Astrocyte of the hippocampus (primary cell): ENCODE data around the gene WDR81.
"Not testable (repeated sequence)": the region's sequence is repeated elsewhere in the genome, so short reads cannot be mapped to it uniquely, and the experiment has no call there.

Experiments
- DNase-seq: peaks from one replicate; pipeline ENCODE4 v3.0.0; 2011; ENCODE audit warnings: low read depth, low spot score

The WDR81 gene

DNA sequence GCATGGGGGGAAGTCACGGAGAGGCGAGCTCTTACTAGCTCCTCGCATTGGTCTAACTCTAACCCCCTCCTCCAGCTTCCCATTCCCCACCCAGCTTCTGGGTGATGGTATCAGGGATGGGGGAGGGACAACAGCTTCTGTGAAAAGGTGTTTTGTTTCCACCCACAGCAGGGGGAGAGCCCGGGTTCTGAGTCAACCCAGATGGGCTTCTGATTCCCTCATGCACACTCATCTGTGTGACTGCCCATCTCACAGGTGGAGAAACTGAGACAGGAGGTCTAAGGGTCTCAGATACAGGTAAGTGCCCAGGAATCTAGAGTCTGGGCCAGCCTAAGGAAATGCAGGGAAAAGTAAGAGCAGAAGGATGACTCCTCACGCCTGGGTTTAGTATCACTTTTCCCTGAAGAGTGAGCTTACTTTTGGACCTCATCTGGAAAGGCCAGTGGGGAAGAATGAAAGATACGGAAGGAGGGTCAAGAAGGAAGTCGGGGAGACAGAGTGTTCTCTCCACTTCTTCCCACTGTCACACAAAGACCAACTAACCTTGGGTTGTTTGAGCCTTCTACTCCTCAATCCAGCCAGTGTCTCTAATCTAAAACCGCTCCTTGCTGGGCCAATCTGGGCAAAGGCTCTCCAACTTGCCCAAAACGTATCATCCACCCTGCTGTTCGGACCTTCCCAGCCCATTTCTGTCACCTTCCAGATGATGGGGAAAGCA is 11.2 kb upstream of the WDR81 start:
- DNase-seq = no peak

DNA sequence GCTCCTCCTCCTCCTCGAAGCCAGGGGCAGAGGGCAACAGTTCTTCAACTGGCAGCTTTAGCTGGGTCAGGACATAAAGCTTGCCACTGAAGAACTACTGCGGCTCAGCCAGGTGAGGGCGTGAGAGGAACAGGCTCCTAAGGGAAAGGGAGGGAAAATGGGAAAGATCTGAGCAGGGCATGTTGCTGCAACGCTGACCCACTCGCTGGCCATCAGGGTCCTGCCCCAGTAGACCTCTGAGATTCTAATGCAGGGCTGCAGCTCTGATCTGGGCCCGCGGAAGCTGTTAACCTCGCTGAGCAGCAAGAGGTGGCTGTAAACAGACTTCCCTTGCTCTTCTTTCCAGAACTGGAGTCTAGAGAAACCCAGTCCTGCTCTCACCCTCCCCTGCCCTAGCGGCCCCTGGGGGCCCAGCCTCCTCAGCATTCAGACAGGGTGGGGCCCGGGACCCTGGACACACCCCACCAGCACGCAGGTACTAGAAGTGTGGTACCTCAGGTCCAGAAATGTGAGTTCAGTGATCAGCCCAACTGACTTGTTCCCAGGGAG is 10.6 kb upstream of the WDR81 start:
- peak; percentile 66 for DNase-seq

DNA sequence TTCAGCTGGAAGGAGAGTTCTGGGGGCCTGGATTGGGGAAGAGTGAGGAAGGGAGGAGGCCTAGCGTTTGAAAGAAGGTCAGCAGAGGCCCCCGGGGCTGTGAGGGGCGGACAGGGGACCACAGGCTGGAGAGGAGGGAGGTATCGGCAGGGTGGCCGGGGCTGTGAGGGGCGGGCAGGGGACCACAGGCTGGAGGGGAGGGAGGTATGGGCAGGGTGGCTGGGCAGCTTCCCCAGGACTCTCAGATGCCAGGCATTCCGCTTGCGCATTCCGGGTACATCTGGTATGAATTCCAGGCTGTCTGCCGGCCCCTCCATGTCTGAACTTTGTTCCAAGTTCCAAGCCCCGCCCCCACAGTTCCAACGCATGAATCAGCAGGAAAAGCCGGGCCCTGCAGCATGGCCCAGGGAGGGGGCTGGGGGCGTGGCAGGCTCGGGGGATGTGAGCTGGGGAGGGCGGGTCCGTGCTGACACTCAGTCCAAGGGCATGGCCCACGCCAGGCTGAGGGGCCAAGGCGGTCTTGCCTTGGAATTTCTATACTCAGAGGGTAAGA is 10.0 kb upstream of the WDR81 start:
- DNase-seq = peak; percentile 99

DNA sequence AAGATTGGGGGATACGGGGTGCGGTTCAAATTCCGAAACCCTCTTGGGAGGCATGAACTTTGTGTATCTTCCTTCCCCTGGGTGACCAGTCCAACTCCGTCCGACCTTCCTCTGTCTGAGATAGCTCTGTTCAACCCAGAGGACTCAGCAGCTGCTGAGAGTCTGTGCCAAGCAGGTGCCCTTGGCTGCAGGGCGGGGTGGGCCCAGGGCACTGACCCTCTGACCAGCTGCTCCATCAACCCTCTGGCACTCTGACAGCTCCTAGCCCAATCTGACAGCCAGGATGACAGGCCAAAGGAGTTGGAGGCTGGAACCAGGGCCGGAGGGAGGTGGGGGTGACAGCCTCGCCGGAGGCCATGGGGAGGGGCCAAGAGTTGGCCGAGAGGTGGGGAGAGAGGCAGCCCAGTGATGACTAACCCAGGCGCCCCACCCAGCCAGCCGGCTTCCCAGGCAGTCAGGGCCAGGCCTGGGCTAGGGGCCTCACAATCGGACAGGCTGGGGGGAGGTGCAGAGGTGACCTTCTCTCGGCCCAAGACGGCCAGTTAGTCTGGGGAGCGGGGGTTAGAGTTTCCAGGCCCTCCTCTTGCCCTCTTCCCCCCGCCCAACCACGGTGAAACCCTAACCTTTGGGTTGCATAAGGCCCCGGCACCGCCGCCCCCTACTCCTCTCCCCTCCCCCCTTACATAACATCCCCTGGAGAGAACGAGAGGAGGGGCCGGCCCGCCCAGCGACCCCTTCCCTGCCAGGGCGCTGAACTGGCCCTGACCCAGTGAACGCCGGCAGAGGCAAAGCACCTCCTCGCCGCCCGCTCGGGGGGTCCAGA is 9.3 kb upstream of the WDR81 start:
- DNase-seq = peak; percentile 94

DNA sequence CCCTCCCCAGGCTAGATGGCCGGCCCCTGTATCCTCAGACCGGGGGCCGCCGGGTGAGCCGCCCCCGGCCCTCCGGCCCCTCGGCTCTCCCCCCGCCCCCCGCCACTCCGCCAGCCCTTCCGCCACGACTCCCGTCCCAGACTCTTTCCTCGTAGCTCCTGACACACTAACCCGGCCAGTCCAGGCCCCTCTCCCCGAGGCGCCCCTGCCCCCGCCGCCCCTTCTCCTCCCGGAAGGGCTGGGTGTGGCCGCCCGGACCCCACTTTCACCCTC is 8.8 kb upstream of the WDR81 start:
- DNase-seq = no peak

DNA sequence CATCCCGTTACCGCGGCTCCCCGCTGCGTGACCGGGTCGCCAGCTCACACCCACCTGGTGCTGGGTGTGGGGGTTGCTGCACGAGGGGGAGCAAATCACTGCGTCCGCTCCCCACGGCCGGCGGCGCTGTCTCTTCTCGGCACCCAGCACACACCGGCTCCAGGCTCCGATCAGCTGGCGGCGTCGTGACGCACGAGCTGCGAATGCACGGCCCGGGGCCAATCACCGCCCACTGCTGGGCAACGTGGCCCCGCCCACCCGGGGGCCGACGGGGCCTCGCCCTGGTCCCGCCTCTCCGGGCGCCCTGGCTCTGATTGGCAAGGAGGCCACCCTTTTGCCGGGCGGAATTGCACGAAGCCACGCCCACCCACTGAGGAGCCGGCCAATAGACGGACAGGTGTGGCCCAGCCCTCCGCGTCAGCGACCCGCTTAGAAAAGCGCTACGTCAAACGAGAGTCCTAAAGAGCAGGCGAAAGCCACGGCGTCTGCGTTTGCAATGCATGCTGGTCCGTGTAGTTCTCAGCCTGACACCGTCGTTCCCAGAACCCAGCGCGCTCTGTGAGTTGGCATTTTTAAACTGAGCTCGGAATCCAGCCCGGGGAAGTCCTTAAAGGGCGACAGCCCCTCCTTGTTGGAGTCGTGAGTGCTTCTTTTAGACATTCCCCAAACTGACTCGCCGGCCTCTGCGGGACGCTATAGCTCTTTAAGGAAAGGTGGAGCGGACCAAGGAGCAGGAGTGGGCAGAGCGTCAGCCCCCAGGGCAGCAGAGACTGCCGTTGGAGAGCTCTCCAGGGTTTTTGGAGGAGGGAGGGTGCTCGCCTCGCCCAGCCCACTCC is 8.2 kb upstream of the WDR81 start:
- peak; percentile 100 for DNase-seq

DNA sequence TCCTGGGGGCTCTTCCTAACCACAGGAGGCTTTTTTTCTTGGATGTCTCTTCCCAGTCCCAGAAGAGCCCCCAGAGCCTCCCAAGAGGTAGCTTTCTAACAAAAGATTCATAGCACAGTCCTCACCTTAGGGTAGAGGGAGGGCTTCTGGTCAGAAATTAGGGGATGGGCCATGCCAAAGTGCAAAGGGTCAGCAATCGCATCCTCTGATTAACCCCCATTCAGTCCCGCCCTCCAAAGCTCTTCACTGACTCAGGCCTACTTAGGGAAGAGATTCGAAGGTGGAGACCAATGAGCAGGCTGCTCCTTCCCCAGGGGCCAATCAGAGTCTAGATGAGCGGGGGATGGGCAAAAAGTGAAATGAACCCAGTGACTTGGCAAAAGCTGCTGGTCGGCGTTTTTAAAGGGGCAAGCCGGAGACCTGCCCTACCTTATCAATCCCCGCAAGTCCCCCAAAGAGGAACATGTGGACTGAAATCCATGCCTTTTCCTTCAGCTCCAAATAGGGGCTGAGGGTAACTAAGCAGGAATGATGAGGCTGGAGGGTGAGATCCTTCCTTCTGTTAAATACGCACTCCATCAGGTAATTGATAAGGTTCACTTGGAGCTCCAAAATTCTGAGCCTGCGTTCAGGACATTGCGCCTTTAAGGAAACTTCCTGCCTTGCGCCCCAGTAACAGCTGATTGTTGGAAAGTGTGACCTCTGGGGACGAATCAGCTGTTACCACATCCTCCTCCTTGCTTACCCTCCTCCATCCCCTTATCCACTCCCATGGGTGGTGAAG is 7.4 kb upstream of the WDR81 start:
- DNase-seq = peak; percentile 98

DNA sequence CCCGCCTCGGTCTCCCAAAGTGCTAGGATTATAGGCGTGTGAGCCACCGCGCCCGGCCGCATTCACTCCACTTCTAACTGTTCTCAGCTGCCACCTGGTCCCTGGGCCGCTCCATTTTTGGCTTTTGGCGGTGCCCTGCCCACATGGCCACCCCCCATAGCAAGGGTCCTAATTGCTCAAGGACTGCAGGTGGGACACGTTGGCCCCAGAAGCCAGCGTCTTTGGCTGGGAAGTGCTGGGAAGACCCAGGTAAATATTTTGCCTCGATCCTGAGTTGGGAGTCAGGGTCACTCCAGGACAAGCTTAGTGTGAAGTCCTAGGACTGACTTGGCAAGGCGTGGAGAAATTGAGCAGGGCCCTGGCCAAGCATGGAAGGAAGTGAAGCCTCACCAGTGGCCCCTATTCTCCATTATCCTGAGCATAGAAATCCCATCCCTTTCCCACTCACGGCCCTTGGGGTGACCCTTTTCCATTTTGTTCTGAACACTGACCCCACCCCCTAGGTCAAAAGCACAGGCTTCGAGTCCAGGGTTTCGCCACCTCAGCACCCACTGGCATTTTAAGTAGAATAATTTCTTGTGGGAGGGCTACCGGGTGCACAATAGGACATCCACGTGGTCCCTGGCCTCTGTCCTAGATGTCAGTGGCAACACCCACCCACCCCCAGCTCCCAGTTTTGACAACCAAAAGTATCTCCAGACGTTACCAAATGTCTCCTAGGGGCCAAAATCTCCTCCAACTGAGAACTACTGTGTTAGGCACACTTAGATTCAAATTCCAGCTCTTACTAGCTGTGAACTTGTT is 5.9 kb upstream of the WDR81 start:
- no peak for DNase-seq

DNA sequence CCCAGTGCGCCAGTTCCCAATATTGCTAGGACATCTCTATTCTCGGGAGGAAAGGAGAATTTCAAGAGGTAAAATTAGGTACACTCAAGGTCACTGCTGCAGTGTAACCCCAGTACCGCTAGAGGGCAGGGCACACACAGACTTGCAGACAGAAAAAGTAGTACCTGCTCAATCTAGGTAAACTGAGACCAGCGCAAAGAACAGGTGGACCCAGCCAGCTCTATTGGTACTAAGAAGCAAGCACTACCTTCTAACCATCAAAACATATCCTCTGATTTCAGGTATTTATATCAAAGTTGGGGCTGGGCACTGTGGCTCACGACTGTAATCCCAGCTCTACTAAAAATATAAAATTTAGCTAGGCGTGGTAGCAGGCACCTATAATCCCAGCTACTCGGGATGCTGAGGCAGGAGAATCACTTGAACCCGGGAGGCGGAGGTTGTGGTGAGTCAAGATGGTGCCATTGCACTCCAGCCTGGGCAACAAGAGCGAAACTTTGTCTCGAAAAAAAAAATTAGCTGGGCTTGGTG is 3.6 kb upstream of the WDR81 start:
- DNase-seq = peak; percentile 65

DNA sequence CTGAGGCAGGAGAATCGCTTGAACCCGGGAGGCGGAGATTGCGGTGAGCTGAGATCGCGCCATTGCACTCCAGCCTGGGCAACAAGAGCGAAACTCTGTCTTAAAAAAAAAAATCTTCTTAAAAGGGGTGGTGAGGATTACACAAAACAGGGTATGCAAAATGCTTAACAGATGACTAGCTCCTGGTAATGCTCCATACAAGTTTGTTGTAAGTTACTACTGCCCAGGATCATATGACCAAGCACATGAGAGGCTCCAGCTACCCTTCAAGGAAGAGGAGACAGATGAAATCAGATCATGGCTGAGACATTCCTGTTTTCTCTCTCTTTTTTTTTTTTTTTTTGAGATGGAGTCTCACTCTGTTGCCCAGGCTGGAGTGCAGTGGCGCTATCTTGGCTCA is 2.5 kb upstream of the WDR81 start:
- not testable (repeated sequence) for DNase-seq

DNA sequence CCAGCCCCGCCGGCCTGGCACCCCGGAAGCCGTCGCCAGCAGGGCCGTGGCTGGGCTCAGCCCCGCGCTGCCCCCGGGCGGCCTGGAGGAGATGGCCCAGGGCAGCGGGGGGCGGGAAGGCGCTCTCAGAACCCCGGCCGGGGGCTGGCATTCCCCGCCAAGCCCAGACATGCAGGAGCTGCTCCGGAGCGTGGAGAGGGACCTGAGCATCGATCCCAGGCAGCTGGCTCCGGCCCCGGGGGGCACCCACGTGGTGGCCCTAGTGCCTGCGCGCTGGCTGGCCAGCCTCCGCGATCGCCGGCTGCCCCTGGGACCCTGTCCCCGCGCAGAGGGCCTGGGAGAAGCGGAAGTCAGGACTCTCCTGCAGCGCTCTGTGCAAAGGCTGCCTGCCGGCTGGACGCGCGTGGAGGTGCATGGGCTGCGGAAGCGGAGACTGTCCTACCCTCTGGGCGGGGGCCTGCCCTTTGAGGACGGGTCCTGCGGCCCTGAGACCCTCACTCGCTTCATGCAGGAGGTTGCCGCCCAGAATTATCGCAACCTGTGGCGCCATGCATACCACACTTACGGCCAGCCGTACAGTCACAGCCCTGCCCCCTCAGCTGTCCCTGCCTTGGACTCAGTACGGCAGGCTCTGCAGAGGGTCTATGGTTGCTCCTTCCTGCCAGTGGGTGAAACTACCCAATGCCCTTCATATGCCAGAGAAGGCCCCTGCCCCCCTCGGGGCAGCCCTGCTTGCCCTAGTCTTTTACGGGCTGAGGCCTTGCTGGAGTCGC is 551 bp downstream of the WDR81 start:
- DNase-seq = no peak

DNA sequence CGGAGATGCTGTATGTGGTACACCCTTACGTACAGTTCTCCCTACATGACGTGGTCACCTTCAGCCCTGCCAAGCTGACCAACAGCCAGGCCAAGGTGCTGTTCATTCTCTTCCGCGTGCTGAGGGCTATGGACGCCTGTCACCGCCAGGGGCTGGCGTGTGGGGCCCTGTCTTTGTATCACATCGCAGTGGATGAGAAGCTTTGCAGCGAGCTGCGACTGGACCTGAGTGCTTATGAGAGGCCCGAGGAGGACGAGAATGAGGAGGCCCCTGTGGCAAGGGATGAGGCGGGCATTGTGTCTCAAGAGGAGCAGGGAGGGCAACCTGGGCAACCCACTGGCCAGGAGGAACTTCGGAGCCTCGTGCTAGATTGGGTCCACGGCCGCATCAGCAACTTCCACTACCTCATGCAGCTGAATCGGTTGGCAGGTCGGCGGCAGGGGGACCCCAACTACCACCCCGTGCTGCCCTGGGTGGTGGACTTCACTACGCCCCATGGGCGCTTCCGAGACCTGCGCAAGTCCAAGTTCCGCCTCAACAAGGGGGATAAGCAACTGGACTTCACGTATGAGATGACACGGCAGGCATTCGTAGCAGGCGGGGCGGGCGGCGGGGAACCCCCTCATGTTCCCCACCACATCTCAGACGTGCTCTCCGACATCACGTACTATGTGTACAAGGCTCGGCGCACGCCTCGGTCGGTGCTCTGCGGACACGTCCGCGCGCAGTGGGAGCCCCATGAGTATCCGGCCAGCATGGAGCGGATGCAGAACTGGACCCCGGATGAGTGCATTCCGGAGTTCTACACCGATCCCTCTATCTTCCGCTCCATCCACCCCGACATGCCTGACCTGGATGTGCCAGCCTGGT is 1.4 kb downstream of the WDR81 start:
- DNase-seq = no peak

DNA sequence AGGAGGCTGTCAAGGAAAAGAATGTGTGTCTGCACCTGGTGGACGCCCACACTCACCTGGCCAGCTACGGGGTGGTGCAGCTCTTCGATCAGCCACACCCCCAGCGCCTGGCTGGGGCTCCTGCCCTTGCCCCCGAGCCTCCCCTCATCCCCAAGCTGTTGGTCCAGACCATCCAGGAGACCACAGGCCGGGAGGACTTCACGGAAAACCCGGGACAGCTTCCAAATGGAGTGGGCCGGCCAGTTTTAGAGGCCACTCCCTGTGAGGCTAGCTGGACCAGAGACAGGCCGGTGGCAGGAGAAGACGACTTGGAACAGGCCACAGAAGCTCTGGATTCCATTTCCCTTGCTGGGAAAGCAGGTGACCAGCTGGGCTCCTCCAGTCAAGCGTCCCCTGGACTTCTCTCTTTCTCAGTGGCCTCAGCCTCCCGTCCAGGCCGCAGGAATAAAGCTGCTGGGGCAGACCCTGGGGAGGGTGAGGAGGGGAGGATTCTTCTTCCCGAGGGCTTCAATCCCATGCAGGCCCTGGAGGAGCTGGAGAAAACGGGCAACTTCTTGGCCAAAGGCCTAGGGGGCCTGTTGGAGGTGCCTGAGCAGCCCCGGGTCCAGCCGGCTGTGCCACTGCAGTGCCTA is 2.2 kb downstream of the WDR81 start:
- DNase-seq = no peak

DNA sequence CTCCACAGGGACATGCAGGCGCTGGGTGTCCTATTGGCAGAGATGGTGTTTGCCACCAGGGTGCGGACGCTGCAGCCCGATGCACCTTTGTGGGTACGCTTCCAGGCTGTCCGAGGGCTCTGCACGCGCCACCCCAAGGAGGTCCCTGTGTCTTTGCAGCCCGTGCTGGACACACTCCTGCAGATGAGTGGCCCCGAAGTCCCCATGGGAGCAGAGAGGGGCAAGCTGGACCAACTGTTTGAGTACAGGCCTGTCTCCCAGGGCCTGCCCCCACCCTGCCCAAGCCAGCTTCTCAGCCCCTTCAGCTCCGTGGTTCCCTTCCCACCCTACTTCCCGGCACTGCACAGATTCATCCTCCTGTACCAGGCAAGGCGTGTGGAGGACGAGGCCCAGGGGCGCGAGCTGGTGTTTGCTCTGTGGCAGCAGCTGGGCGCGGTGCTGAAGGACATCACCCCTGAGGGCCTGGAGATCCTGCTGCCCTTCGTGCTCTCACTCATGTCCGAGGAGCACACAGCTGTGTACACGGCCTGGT is 2.8 kb downstream of the WDR81 start:
- DNase-seq = no peak

DNA sequence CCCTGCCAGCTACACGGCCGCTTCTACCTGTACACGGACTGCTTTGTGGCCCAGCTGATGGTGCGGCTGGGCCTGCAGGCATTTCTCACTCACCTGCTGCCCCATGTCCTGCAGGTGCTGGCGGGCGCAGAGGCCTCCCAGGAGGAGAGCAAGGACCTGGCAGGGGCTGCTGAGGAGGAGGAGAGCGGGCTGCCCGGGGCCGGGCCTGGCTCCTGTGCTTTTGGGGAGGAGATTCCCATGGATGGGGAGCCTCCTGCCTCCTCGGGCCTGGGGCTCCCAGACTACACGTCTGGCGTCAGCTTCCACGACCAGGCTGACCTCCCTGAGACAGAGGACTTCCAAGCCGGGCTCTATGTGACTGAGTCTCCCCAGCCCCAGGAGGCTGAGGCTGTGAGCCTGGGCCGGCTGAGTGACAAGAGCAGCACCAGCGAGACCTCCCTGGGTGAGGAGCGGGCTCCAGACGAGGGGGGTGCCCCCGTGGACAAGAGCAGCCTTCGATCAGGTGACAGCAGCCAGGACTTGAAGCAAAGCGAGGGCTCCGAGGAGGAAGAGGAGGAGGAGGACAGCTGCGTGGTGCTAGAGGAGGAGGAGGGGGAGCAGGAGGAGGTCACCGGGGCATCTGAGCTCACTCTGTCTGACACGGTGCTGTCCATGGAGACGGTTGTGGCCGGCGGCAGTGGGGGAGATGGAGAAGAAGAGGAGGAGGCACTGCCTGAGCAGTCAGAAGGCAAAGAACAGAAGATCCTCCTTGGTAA is 3.5 kb downstream of the WDR81 start:
- no peak for DNase-seq

DNA sequence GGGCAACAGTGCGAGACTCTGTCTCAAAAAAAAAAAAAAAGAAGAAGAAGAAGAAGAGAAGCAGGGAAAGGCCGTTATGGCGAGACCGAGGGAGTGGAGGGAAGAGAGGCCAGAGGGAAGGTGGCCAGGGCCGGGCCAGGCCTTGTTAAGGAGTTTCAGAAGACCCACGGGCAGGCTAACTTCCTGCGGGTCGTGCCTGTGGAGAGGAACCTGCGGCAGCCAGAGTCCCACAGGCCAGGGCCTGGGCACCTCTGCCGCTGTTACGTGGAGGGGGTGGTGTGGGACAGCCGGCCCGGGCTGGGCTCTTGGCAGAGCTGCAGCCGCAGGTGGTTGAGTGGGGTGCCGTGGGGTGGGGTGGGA is 5.4 kb downstream of the WDR81 start:
- DNase-seq = no peak
